Neural cell (in vitro differentiated cells): ENCODE data around the gene NDUFB8. TPM values are rescaled to one million over a fixed set of nuclear protein-coding genes. Genes with fewer than 3 reads are reported as not detected.

Experiments
- H2AFZ ChIP-seq: fragments of 200-600, 300-800 bp; sonication (generic), shearing (Covaris generic); 2 replicates; pipeline ENCODE4 v1.6.0; 2014; ENCODE audit warnings: low read depth, mild to moderate bottlenecking, antibody characterized with exemption, low read length, moderate library complexity
- H3F3A ChIP-seq: fragments of 200-600 bp; shearing (Covaris generic); 2 replicates; pipeline ENCODE4 v1.6.1; 2016; ENCODE audit warnings: mild to moderate bottlenecking, moderate library complexity, mixed read lengths, antibody characterized with exemption, low read length; ENCODE audit not compliant: insufficient read depth, poor library complexity, severe bottlenecking
- H3K27ac ChIP-seq: fragments of 200-600, 300-800 bp; sonication (generic), shearing (Covaris generic); 2 replicates; pipeline ENCODE4 v1.5.1; 2014; ENCODE audit warnings: mild to moderate bottlenecking, low read length, moderate library complexity
- H3K27me3 ChIP-seq: fragments of 300-800, 200-600 bp; sonication (generic), shearing (Covaris generic); 2 replicates; pipeline ENCODE4 v1.6.0; 2014; ENCODE audit warnings: mild to moderate bottlenecking, low read depth, low read length, moderate library complexity; ENCODE audit not compliant: insufficient read depth
- H3K36me3 ChIP-seq: fragments of 300-800, 200-600 bp; sonication (generic), shearing (Covaris generic); 2 replicates; pipeline ENCODE4 v1.5.1; 2014; ENCODE audit warnings: mild to moderate bottlenecking, antibody characterized with exemption, low read length, moderate library complexity; ENCODE audit not compliant: insufficient read depth
- H3K4me2 ChIP-seq: fragments of 300-800, 200-600 bp; sonication (generic), shearing (Covaris generic); 2 replicates; pipeline ENCODE4 v1.6.0; 2014; ENCODE audit warnings: mild to moderate bottlenecking, low read length
- H3K4me3 ChIP-seq: fragments of 300-800, 200-600 bp; sonication (generic), shearing (Covaris generic); 2 replicates; pipeline ENCODE4 v1.5.1; 2014; ENCODE audit warnings: mild to moderate bottlenecking, low read length, moderate library complexity
- H3K79me2 ChIP-seq: fragments of 200-600 bp; shearing (Covaris generic); replicated peaks from 2 replicates; pipeline ENCODE4 v1.6.0; 2014; ENCODE audit warnings: mild to moderate bottlenecking, low read length, moderate library complexity; ENCODE audit not compliant: insufficient read depth
- H3K9ac ChIP-seq: fragments of 300-800, 200-600 bp; sonication (generic), shearing (Covaris generic); 2 replicates; pipeline ENCODE4 v1.6.1; 2016; ENCODE audit warnings: mild to moderate bottlenecking, low read length, mixed read lengths
- H3K9me2 ChIP-seq: fragments of 200-600 bp; shearing (Covaris generic); 2 replicates; pipeline ENCODE4 v1.6.1; 2016; ENCODE audit warnings: mild to moderate bottlenecking, low read length, mixed read lengths; ENCODE audit not compliant: insufficient read depth
- H3K9me3 ChIP-seq: fragments of 200-600, 300-800 bp; sonication (generic), shearing (Covaris generic); 2 replicates; pipeline ENCODE4 v1.6.1; 2016; ENCODE audit warnings: mild to moderate bottlenecking, mixed run types, low read length, moderate library complexity, mixed read lengths
- H4K20me1 ChIP-seq: fragments of 200-600 bp; shearing (Covaris generic); 2 replicates; pipeline ENCODE4 v1.6.1; 2016; ENCODE audit warnings: mild to moderate bottlenecking, mixed run types; ENCODE audit not compliant: insufficient read depth
- CTCF ChIP-seq: fragments of 450-650 bp; IDR thresholded peaks from 2 replicates; pipeline ENCODE4 v1.5.1; 2014; ENCODE audit warnings: antibody characterized with exemption, mild to moderate bottlenecking, moderate library complexity; ENCODE audit not compliant: poor library complexity, severe bottlenecking
- EP300 ChIP-seq: fragments of 450-650 bp; conservative IDR thresholded peaks from 2 replicates; pipeline ENCODE4 v1.6.1; 2014; ENCODE audit warnings: antibody characterized with exemption, mild to moderate bottlenecking, moderate library complexity; ENCODE audit not compliant: poor library complexity, severe bottlenecking
- EZH2 ChIP-seq: fragments of 200-600, 300-800 bp; shearing (Covaris generic), sonication (generic); IDR thresholded peaks from 2 replicates; pipeline ENCODE4 v1.6.1; 2014; ENCODE audit warnings: antibody characterized with exemption, low read length, borderline replicate concordance, mild to moderate bottlenecking; ENCODE audit not compliant: insufficient read depth, poor library complexity, severe bottlenecking
- MXI1 ChIP-seq: fragments of 450-650 bp; conservative IDR thresholded peaks from 2 replicates; pipeline ENCODE4 v1.6.1; 2014; ENCODE audit warnings: antibody characterized with exemption, mild to moderate bottlenecking; ENCODE audit not compliant: poor library complexity, severe bottlenecking
- POLR2AphosphoS5 ChIP-seq: IDR thresholded peaks from 2 replicates; pipeline ENCODE4 v1.6.1; 2012
- RAD21 ChIP-seq: fragments of 450-650 bp; conservative IDR thresholded peaks from 2 replicates; pipeline ENCODE4 v1.6.1; 2014; ENCODE audit warnings: antibody characterized with exemption, mild to moderate bottlenecking, moderate library complexity
- REST ChIP-seq: IDR thresholded peaks from 2 replicates; pipeline ENCODE4 v1.6.1; 2012; ENCODE audit warnings: borderline replicate concordance
- SMC3 ChIP-seq: fragments of 450-650 bp; conservative IDR thresholded peaks from 2 replicates; pipeline ENCODE4 v1.6.1; 2014; ENCODE audit warnings: antibody characterized with exemption, mild to moderate bottlenecking, moderate library complexity; ENCODE audit not compliant: poor library complexity
- TAF1 ChIP-seq: IDR thresholded peaks from 2 replicates; pipeline ENCODE4 v1.6.1; 2012; ENCODE audit warnings: low read depth
- polyA plus RNA-seq: library from polyadenylated mRNA; depleted of rRNA; stranded (reverse); fragments of >200 nt; gene quantifications from 2 replicates; pipeline ENCODE4 v1.2.3, GENCODE V29; 2014

Gene NDUFB8
- polyA plus RNA-seq, 1 donor from 2014 or later = 407 TPM

GRCh38 chr10:100481462-100482081, 48.1 kb downstream of the NDUFB8 start:
- Histone ChIP-seq H2AFZ (no peak overlapping the region), H3K4me2 (peak overlapping the region; percentile 55), H3K9ac (no peak overlapping the region), H3K9me3 (no peaks in the 10 kb centered on the region), H3K27ac (no peak overlapping the region), H3K27me3 (peaks cover 88% of the 10 kb centered on the region), H3K4me3 (peak overlapping the region; percentile 68), H3K36me3 (peaks cover 3% of the 10 kb centered on the region), H3K9me2 (no peaks in the 10 kb centered on the region), H4K20me1 (no peaks in the 10 kb centered on the region), H3F3A (no peaks in the 10 kb centered on the region), H3K79me2 (no peaks in the 10 kb centered on the region)
- no peak for TF ChIP-seq TAF1
- no peak for TF ChIP-seq REST

GRCh38 chr10:100480002-100480401, 49.7 kb downstream of the NDUFB8 start:
- H3F3A ChIP-seq = no peaks in the 10 kb centered on the region
- peaks cover 79% of the 10 kb centered on the region for H3K27me3 ChIP-seq

More at GRCh38 chr10:100480002-100480401, 49.7 kb downstream of the NDUFB8 start:
- TF ChIP-seq POLR2AphosphoS5 (no peak), EP300 (no peak), MXI1 (no peak), REST (no peak), CTCF (no peak), SMC3 (no peak), TAF1 (no peak), EZH2 (no peak), RAD21 (no peak)
- H3K36me3 ChIP-seq = peaks cover 3% of the 10 kb centered on the region
- no peaks in the 10 kb centered on the region for H3K9me2 ChIP-seq
- H3K79me2 ChIP-seq = no peaks in the 10 kb centered on the region
- H2AFZ ChIP-seq = no peak overlapping the region
- H3K4me3 ChIP-seq = no peak overlapping the region
- no peaks in the 10 kb centered on the region for H4K20me1 ChIP-seq
- no peaks in the 10 kb centered on the region for H3K9me3 ChIP-seq
- no peak overlapping the region for H3K9ac ChIP-seq
- H3K27ac ChIP-seq = no peak overlapping the region
- H3K4me2 ChIP-seq = no peak overlapping the region
